ENCODE data around the gene PTAFR. TPM values are rescaled to one million over a fixed set of nuclear protein-coding genes. Genes with fewer than 3 reads are reported as not detected.

The PTAFR gene

DNA sequence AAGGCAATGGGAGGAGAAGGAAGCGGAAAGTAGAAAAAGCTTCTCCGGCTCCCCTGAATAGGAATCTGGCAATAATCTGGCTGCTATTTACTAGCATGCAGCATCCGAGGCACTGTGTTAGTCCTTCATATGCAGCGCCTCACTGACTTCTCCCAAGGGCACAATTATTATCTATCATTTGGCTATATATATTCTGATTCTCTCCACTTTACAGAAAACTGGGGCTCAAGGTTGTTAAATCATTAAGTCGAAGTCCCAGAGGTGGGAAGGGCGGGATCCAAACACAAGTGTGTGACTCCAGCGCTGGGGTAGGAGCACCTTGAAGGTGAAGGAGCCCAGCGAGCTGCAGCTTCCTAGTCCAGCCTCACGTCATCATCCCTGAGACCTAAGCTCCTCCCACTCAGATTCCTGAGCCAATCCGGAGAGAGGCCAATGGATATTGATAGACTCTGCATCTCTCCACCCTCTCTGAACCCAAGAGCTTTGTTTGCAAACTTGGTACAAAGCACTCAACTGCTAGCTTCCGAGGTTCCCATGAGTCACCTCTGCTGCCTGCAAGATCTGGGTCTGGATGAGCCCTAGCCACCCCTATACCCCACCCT is 71.5 kb downstream of the PTAFR start:
- no peaks in the 10 kb centered on the region for H3K9me3 ChIP-seq (replicated peaks; ENCODE audit: low read length)
- H3K27me3 ChIP-seq (ENCODE audit: control insufficient read depth, insufficient read depth, low read length) = no peaks in the 10 kb centered on the region
- peak overlapping the region; percentile 44 for H3K4me3 ChIP-seq (ENCODE audit: low read length)
- peak overlapping the region; percentile 28 for H3K9ac ChIP-seq (ENCODE audit: low read depth, low read length)
- H3K4me2 ChIP-seq (ENCODE audit: low read length) = peak overlapping the region; percentile 64
- no peaks in the 10 kb centered on the region for H3K36me3 ChIP-seq (ENCODE audit: insufficient read depth, low read length)
- peaks cover 4% of the 10 kb centered on the region for H3K4me1 ChIP-seq (ENCODE audit: control insufficient read depth, insufficient read depth, low read length)

DNA sequence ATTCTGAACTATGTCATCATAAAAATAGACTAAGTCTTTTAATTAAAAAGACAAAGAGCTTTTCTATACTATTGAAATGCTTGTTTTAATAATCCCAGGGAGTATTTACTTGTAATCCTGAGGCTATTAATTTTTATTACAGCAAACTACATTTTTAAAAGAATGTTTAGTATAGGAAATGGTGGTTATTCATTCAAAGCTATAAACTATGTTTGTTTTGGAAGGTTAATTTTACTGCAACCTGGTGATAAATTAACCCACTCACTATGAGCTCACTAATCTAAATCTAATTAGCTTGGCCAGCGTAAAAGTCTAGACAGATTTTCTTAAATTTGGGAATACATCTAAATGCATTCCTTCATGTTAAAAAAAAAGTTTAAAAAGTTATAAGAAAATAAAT is 74.3 kb downstream of the PTAFR start:
- Histone ChIP-seq H3K36me3 (ENCODE audit: insufficient read depth, low read length) (no peaks in the 10 kb centered on the region), H3K9ac (ENCODE audit: low read depth, low read length) (no peak overlapping the region), H3K27me3 (ENCODE audit: control insufficient read depth, insufficient read depth, low read length) (no peaks in the 10 kb centered on the region), H3K4me2 (ENCODE audit: low read length) (no peak overlapping the region), H3K4me1 (ENCODE audit: control insufficient read depth, insufficient read depth, low read length) (peaks cover 9% of the 10 kb centered on the region), H3K4me3 (ENCODE audit: low read length) (no peak overlapping the region), H3K9me3 (replicated peaks; ENCODE audit: low read length) (no peaks in the 10 kb centered on the region)

DNA sequence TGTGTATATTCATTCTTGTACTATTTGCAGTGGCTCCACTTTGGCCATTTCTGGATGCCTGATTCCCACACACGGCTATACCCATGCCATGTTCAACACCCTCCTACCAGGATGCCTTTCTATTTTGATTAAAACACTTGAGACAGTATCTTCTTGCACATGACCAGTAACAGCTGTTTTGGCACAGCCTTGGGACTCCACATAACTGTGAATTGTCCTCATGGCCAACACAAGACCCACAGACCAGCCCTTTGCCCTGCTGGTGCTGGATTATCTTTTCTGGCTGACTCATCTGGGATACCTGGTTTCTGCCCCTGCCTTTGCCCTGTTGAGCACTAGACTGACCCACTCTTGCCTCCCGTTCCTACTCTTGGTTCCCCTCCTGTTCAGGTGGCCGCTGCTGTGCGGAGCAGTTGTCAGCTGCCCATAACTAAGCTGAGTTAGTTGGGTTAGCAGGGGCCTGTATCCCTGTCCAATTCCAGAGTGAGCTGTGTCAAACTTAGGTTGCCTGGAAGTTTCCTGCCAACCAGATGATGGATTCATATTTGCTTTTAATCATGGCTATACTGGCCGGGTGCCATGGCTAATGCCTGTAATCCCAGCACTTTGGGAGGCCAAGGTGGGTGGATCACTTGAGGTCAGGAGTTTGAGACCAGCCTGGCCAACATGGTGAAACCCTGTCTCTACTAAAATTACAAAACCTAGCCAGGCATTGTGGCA is 77.3 kb downstream of the PTAFR start:
- no peaks in the 10 kb centered on the region for H3K9me3 ChIP-seq (replicated peaks; ENCODE audit: low read length)
- no peak overlapping the region for H3K9ac ChIP-seq (ENCODE audit: low read depth, low read length)
- H3K4me1 ChIP-seq (ENCODE audit: control insufficient read depth, insufficient read depth, low read length) = peaks cover 5% of the 10 kb centered on the region
- no peak overlapping the region for H3K4me2 ChIP-seq (ENCODE audit: low read length)
- H3K36me3 ChIP-seq (ENCODE audit: insufficient read depth, low read length) = no peaks in the 10 kb centered on the region
- peaks cover 9% of the 10 kb centered on the region for H3K27me3 ChIP-seq (ENCODE audit: control insufficient read depth, insufficient read depth, low read length)
- H3K4me3 ChIP-seq (ENCODE audit: low read length) = no peak overlapping the region

Small RNA genes lying within 50 kb of the gene (small RNA-seq; reads per million reads assigned to genes)
- not detected for gene RNU6-176P
